Measurements from ENCODE around the gene RNF34.

- TF ChIP-seq, protein P1, sequence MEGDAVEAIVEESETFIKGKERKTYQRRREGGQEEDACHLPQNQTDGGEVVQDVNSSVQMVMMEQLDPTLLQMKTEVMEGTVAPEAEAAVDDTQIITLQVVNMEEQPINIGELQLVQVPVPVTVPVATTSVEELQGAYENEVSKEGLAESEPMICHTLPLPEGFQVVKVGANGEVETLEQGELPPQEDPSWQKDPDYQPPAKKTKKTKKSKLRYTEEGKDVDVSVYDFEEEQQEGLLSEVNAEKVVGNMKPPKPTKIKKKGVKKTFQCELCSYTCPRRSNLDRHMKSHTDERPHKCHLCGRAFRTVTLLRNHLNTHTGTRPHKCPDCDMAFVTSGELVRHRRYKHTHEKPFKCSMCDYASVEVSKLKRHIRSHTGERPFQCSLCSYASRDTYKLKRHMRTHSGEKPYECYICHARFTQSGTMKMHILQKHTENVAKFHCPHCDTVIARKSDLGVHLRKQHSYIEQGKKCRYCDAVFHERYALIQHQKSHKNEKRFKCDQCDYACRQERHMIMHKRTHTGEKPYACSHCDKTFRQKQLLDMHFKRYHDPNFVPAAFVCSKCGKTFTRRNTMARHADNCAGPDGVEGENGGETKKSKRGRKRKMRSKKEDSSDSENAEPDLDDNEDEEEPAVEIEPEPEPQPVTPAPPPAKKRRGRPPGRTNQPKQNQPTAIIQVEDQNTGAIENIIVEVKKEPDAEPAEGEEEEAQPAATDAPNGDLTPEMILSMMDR (IDR thresholded peaks at IDR 0.05): no peak
- TF ChIP-seq, protein P2, sequence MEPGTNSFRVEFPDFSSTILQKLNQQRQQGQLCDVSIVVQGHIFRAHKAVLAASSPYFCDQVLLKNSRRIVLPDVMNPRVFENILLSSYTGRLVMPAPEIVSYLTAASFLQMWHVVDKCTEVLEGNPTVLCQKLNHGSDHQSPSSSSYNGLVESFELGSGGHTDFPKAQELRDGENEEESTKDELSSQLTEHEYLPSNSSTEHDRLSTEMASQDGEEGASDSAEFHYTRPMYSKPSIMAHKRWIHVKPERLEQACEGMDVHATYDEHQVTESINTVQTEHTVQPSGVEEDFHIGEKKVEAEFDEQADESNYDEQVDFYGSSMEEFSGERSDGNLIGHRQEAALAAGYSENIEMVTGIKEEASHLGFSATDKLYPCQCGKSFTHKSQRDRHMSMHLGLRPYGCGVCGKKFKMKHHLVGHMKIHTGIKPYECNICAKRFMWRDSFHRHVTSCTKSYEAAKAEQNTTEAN (CRISPR knock-in tag; IDR thresholded peaks at IDR 0.05): no peak
- TF ChIP-seq JUN (CRISPR knock-in tag; IDR thresholded peaks at IDR 0.05): no peak
- no peak for TF ChIP-seq ZNF219 (CRISPR knock-in tag; IDR thresholded peaks at IDR 0.05; ENCODE audit: borderline replicate concordance)
- no peak for TF ChIP-seq MYBL2 (CRISPR knock-in tag; IDR thresholded peaks at IDR 0.05)
- no peak for TF ChIP-seq PREB (CRISPR knock-in tag; IDR thresholded peaks at IDR 0.05; ENCODE audit: borderline replicate concordance)
- TF ChIP-seq, protein P3, sequence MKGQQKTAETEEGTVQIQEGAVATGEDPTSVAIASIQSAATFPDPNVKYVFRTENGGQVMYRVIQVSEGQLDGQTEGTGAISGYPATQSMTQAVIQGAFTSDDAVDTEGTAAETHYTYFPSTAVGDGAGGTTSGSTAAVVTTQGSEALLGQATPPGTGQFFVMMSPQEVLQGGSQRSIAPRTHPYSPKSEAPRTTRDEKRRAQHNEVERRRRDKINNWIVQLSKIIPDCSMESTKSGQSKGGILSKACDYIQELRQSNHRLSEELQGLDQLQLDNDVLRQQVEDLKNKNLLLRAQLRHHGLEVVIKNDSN (CRISPR knock-in tag; IDR thresholded peaks at IDR 0.05): no peak
Observed at GRCh38 chr12:121378736-121379135, 21.2 kb upstream of the RNF34 start.

All from WTC11 (cell line).